Panc1 (cell line): ENCODE results near the gene RFX1.

ENCODE experiments used
- CTCF ChIP-seq: fragments of 450-650 bp; IDR thresholded peaks from 2 replicates; pipeline ENCODE4 v1.5.1; 2017; ENCODE audit warnings: mild to moderate bottlenecking
- POLR2AphosphoS5 ChIP-seq: IDR thresholded peaks from 2 replicates; pipeline ENCODE4 v1.6.1; 2012; ENCODE audit warnings: mild to moderate bottlenecking, low read depth, low read length, moderate library complexity

- TF ChIP-seq POLR2AphosphoS5 (no peak), CTCF (peak; percentile 29; the same call in 1 of the 2 replicates)
Observed at GRCh38 chr19:13959962-13960862, 45.9 kb downstream of the RFX1 start.
